OCI-M1 (cell line): ENCODE measurements around the gene C17orf78.
"Not testable (repeated sequence)": the region's sequence is repeated elsewhere in the genome, so short reads cannot be mapped to it uniquely, and the experiment has no call there.

Source experiments
- DNase-seq: peaks from one replicate; lab custom pipeline; 2025; lab: John Stamatoyannopoulos, UW

The C17orf78 gene

GRCh38 chr17:37375706-37376105 lies at the start of gene C17orf78:
Gene C17orf78 (plus strand): TSS chr17:37375985. CDS start chr17:37376093, 108 bp downstream.
- no peak for DNase-seq

- DNase-seq, result no peak
These were observed 48.3 kb upstream of the C17orf78 start for GRCh38 chr17:37327341-37328090.

- DNase-seq, result no peak
These were observed 36.9 kb upstream of the C17orf78 start for GRCh38 chr17:37338847-37339246.

GRCh38 chr17:37339321-37339720 lies 36.5 kb upstream of the C17orf78 start:
- DNase-seq, result no peak

- no peak for DNase-seq
These were observed 35.0 kb upstream of the C17orf78 start for GRCh38 chr17:37340804-37341203.

GRCh38 chr17:37342589-37342988 lies 33.2 kb upstream of the C17orf78 start:
- DNase-seq, result no peak

- no peak for DNase-seq
These were observed 31.3 kb upstream of the C17orf78 start for GRCh38 chr17:37344519-37344918.

GRCh38 chr17:37346863-37347402 lies 28.9 kb upstream of the C17orf78 start:
- not testable (repeated sequence) for DNase-seq

GRCh38 chr17:37356796-37357569 lies 18.8 kb upstream of the C17orf78 start:
- DNase-seq, result not testable (repeated sequence)

- peak; percentile 76 for DNase-seq
These were observed 17.5 kb upstream of the C17orf78 start for GRCh38 chr17:37358098-37358829.

GRCh38 chr17:37358830-37359681 lies 16.7 kb upstream of the C17orf78 start:
- DNase-seq, result peak; percentile 98

- no peak for DNase-seq
These were observed 16.1 kb upstream of the C17orf78 start for GRCh38 chr17:37359682-37360188.

GRCh38 chr17:37360632-37361031 lies 15.2 kb upstream of the C17orf78 start:
- DNase-seq, result no peak

- DNase-seq, result no peak
These were observed 14.2 kb upstream of the C17orf78 start for GRCh38 chr17:37361543-37361942.

- DNase-seq, result no peak
These were observed 10.2 kb upstream of the C17orf78 start for GRCh38 chr17:37365589-37365988.

GRCh38 chr17:37368577-37368976 lies 7.2 kb upstream of the C17orf78 start:
- DNase-seq, result peak; percentile 14

GRCh38 chr17:37373530-37374159 lies 2.1 kb upstream of the C17orf78 start:
- peak; percentile 92 for DNase-seq

- no peak for DNase-seq
These were observed 6.3 kb downstream of the C17orf78 start for GRCh38 chr17:37382056-37382455.

- DNase-seq, result no peak
These were observed 8.9 kb downstream of the C17orf78 start for GRCh38 chr17:37384560-37385149.

GRCh38 chr17:37385474-37385990 lies 9.7 kb downstream of the C17orf78 start:
- DNase-seq, result no peak
